ENCODE measurements around the gene MKNK2.
A peak's percentile ranks its signal among the peaks of the same experiment; 100 is the strongest.

Gene MKNK2

GRCh38 chr19:2014131-2014571 lies 36.9 kb downstream of the MKNK2 start:
- DNase-seq (ENCODE audit: low spot score in 2 of 2) (no peak), ATAC-seq (peak; percentile 3)
- Mint-ChIP-seq H3K4me3 (peak overlapping the region; percentile 66), H3K27ac (peak overlapping the region; percentile 37), H3K9me3 (no peaks in the 10 kb centered on the region), H3K4me1 (peaks cover 30% of the 10 kb centered on the region), H3K36me3 (peaks cover 6% of the 10 kb centered on the region)

GRCh38 chr19:2013683-2013961 lies 37.4 kb downstream of the MKNK2 start:
- Mint-ChIP-seq H3K9me3 (no peaks in the 10 kb centered on the region), H3K36me3 (peaks cover 6% of the 10 kb centered on the region), H3K4me3 (peak overlapping the region; percentile 66)

GRCh38 chr19:2012941-2013682 lies 37.9 kb downstream of the MKNK2 start:
- DNase-seq (ENCODE audit: low spot score in 2 of 2) (no peak), ATAC-seq (no peak)
- Mint-ChIP-seq H3K27ac (no peak overlapping the region), H3K36me3 (peaks cover 6% of the 10 kb centered on the region), H3K4me3 (peak overlapping the region; percentile 66), H3K4me1 (peaks cover 30% of the 10 kb centered on the region), H3K9me3 (no peaks in the 10 kb centered on the region)

More at GRCh38 chr19:2013683-2013961, 37.4 kb downstream of the MKNK2 start:
- no peak for ATAC-seq
- Mint-ChIP-seq H3K27ac (peak overlapping the region; percentile 37), H3K4me1 (peaks cover 30% of the 10 kb centered on the region)
- DNase-seq (ENCODE audit: low spot score in 2 of 2): no peak

GRCh38 chr19:2011169-2011568 lies 39.9 kb downstream of the MKNK2 start:
- Mint-ChIP-seq H3K4me1 (peaks cover 25% of the 10 kb centered on the region), H3K4me3 (no peak overlapping the region), H3K9me3 (no peaks in the 10 kb centered on the region), H3K36me3 (peaks cover 6% of the 10 kb centered on the region), H3K27ac (peak overlapping the region; percentile 50)
- no peak for ATAC-seq
- no peak for DNase-seq (ENCODE audit: low spot score in 2 of 2)

GRCh38 chr19:2010135-2010668 lies 40.8 kb downstream of the MKNK2 start:
- DNase-seq (ENCODE audit: low spot score in 2 of 2) (no peak), ATAC-seq (no peak)
- Mint-ChIP-seq H3K36me3 (peaks cover 6% of the 10 kb centered on the region), H3K9me3 (no peaks in the 10 kb centered on the region), H3K4me3 (no peak overlapping the region), H3K4me1 (peaks cover 23% of the 10 kb centered on the region), H3K27ac (peak overlapping the region; percentile 26)

- DNase-seq (ENCODE audit: low spot score in 2 of 2) (no peak), ATAC-seq (no peak)
- no peaks in the 10 kb centered on the region for H3K9me3 Mint-ChIP-seq
- H3K4me1 Mint-ChIP-seq: peaks cover 5% of the 10 kb centered on the region
- H3K27ac Mint-ChIP-seq: no peak overlapping the region
- H3K4me3 Mint-ChIP-seq: no peak overlapping the region
- H3K36me3 Mint-ChIP-seq: peaks cover 15% of the 10 kb centered on the region
Observed at GRCh38 chr19:2003874-2004273, 47.2 kb downstream of the MKNK2 start.

GRCh38 chr19:1999856-2000515 lies 51.1 kb downstream of the MKNK2 start:
- peaks cover 41% of the 10 kb centered on the region for H3K36me3 Mint-ChIP-seq
- peaks cover 14% of the 10 kb centered on the region for H3K4me1 Mint-ChIP-seq
- H3K4me3 Mint-ChIP-seq: no peak overlapping the region
- DNase-seq (ENCODE audit: low spot score in 2 of 2): no peak
- no peak for ATAC-seq
- H3K9me3 Mint-ChIP-seq: no peaks in the 10 kb centered on the region
- no peak overlapping the region for H3K27ac Mint-ChIP-seq

- Mint-ChIP-seq H3K4me3 (no peak overlapping the region), H3K27ac (no peak overlapping the region), H3K4me1 (peaks cover 14% of the 10 kb centered on the region), H3K9me3 (no peaks in the 10 kb centered on the region), H3K36me3 (peaks cover 51% of the 10 kb centered on the region)
- ATAC-seq (peak; percentile 13), DNase-seq (ENCODE audit: low spot score in 2 of 2) (no peak)
Observed at GRCh38 chr19:1998712-1999708, 52.0 kb downstream of the MKNK2 start.

- H3K4me1 Mint-ChIP-seq: peaks cover 14% of the 10 kb centered on the region
- no peaks in the 10 kb centered on the region for H3K9me3 Mint-ChIP-seq
- peaks cover 52% of the 10 kb centered on the region for H3K36me3 Mint-ChIP-seq
- H3K4me3 Mint-ChIP-seq: no peak overlapping the region
- H3K27ac Mint-ChIP-seq: no peak overlapping the region
- DNase-seq (ENCODE audit: low spot score in 2 of 2): no peak
- peak; percentile 34 for ATAC-seq
Observed at GRCh38 chr19:1997353-1998233, 53.5 kb downstream of the MKNK2 start.

- ATAC-seq (no peak), DNase-seq (ENCODE audit: low spot score in 2 of 2) (no peak)
- Mint-ChIP-seq H3K27ac (no peak overlapping the region), H3K4me1 (peaks cover 4% of the 10 kb centered on the region), H3K9me3 (no peaks in the 10 kb centered on the region), H3K4me3 (no peak overlapping the region), H3K36me3 (peaks cover 74% of the 10 kb centered on the region)
Observed at GRCh38 chr19:1992759-1993260, 58.2 kb downstream of the MKNK2 start.

- DNase-seq (ENCODE audit: low spot score in 2 of 2) (no peak), ATAC-seq (no peak)
- no peak overlapping the region for H3K27ac Mint-ChIP-seq
- no peaks in the 10 kb centered on the region for H3K9me3 Mint-ChIP-seq
- peaks cover 72% of the 10 kb centered on the region for H3K36me3 Mint-ChIP-seq
- H3K4me1 Mint-ChIP-seq: no peaks in the 10 kb centered on the region
- H3K4me3 Mint-ChIP-seq: no peak overlapping the region
Observed at GRCh38 chr19:1991018-1991913, 59.8 kb downstream of the MKNK2 start.

- no peak overlapping the region for H3K27ac Mint-ChIP-seq
- DNase-seq (ENCODE audit: low spot score in 2 of 2): no peak
- H3K4me3 Mint-ChIP-seq: no peak overlapping the region
- H3K9me3 Mint-ChIP-seq: no peaks in the 10 kb centered on the region
- no peaks in the 10 kb centered on the region for H3K4me1 Mint-ChIP-seq
- H3K36me3 Mint-ChIP-seq: peaks cover 72% of the 10 kb centered on the region
- no peak for ATAC-seq
Observed at GRCh38 chr19:1990230-1991017, 60.6 kb downstream of the MKNK2 start.

Data from stimulated activated effector memory CD8-positive, alpha-beta T cell treated with anti-CD3 and anti-CD28 coated beads, Interleukin-12 subunit alpha, Interleukin-12 subunit beta, amount 100 ng/mL, for 72 hours (primary cell).